GM19328 (cell line): Measurements from ENCODE around the gene PIK3C3.
A peak's percentile ranks its signal among the peaks of the same experiment; 100 is the strongest.
"Not testable (repeated sequence)": the region's sequence is repeated elsewhere in the genome, so short reads cannot be mapped to it uniquely, and the experiment has no call there.

Source experiments
- ATAC-seq: cut with Tn5 transposase; IDR thresholded peaks from one replicate; pipeline ENCODE4 v1.9.1; 2021; ENCODE audit warnings: mild to moderate bottlenecking, moderate library complexity; ENCODE audit not compliant: unreplicated experiment

PIK3C3 gene

DNA sequence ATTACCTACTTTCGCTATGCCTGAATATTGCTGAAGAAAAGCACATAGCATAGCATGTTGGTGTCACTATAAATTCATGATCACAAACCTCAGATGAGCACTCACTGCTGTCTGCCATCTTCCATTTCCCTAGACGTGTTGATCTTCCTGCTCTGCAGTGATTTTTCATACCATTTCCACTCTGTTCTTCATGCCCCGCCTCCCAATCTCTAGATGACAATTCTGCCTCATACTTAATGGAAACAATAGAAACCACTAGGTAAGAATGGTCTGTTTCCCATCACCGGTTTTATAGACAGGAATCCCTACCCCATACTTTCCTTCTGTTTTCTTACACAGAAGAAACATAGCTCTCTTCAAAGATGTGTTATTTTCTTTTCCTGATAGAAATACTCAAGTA lies 63.8 kb downstream of the PIK3C3 start:
- ATAC-seq = no peak

DNA sequence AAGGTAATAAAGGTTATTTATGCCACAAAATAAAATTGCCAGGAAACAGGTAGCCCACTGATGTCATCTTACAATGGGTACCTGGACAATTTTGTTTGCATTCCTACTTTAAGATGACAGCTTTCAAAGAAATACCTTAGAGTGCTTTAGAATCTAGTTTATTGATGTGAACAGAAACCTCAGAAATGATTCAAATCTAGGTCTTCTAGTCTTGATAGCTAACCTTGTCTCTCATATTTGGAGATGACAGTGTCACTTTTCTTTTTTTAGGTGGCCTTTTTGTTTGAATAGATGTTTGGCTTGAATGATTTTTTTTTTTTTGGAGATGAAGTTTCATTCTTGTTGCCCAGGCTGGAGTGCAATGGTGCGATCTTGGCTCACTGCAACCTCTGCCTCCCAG lies 69.1 kb downstream of the PIK3C3 start:
- ATAC-seq = no peak

GRCh38 chr18:42025491-42025890 lies 70.5 kb downstream of the PIK3C3 start:
- ATAC-seq = peak; percentile 8

DNA sequence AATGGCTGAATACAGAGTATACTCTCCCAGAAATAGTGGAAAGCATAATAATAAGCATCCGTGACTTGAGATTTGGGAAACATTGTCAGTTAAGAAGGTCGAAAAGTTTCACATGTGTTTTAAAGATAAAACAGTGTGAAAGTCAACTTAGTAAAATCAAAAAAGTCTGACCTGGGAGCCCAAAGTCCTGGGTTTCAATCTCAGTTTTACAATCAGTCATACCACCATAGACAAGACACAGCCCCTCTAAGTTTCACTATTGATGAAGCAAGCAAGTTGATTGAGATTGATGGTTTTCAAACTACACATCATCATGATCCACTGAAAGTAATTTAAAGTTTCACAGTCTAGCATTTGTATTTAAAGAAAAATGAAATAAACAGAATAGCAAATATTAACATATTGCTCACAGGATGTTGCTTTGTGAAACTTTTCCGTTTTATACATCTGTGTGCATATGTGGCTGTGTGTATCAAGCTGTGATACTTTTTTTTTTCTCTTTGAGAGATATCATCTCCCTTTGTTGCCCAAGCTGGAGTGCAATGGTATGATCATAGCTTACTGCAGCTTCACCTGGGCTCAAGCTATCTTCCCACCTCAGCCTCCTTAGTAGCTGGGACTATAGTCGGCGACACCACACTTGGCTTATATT lies 71.1 kb downstream of the PIK3C3 start:
- peak; percentile 81 for ATAC-seq

DNA sequence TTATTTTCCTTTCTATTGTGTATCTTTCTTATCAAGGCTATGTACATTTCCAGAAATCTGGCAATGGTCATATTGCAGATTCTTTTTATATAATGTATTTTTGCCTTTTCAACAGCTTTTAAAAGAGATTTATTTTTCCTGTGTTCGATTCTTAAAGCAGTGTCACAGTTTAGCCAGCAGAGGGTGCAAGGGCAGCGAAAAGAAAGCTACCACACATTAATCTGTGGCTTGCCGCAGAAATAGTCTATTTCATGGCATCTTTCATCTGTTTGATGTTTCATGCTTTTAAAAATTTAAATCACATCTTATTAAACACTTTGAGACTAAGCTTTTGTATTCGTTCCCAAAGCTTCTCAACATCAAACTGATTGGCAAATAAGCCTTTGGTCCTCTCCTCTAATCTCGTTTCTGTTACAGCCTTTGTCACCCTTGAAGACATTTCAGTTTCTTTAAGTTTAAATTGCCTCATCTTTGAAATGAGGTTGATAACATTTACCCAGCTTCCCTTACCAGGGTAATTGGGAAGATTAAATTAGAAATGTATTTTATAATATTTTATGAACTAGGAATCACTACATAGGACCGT lies 73.3 kb downstream of the PIK3C3 start:
- no peak for ATAC-seq

DNA sequence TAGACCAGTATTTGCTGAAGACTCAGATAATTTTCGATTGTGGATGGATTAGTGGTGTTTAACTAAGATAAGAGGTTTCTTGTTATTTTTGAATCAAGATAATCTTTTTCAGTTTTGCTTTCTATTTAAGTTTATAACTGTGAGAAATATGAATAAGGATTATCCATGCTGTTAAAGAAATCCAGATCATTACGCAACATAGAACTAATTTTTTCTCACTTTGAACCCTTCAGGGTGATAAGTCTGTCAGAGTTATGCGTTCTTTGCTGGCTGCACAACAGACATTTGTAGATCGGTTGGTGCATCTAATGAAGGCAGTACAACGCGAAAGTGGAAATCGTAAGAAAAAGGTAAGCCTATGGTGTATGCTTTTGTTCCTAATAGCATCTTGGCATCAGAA lies 74.1 kb downstream of the PIK3C3 start:
- no peak for ATAC-seq

- no peak for ATAC-seq
These were observed 75.7 kb downstream of the PIK3C3 start for GRCh38 chr18:42030586-42031182.

- ATAC-seq = no peak
These were observed 77.4 kb downstream of the PIK3C3 start for GRCh38 chr18:42032447-42032846.

DNA sequence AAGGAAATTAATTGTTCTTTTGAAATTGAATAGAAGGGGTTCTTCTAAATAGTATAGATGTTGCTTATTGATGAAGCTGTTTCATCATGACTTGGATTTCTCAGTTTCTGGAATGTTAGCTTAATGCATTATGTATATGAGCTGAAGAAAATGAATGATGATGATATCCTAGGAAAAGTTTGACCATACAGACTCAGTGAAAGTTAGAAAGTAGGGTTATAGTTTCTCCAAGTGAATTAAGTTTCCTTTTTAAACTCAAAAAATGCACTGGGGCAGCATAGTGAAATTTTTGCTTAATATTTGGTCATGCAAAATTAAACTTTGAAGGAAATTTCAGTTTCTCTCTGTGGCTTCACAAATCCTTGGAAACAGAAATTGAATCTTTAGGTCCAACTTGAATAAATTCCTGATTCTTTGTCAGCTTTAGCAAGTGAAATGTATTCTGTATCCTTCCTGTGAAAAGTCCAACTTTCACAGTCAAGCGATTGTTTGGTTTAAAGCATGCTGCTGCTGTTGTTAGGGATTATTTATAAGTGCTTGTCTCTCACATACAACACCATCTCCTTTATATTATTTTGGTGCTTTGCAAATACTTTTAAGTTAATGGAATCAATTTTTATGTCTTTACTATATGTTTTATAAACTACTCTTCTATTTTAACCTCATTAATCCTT lies 78.2 kb downstream of the PIK3C3 start:
- no peak for ATAC-seq

- no peak for ATAC-seq
These were observed 83.9 kb downstream of the PIK3C3 start for GRCh38 chr18:42038936-42039335.

- no peak for ATAC-seq
These were observed 84.4 kb downstream of the PIK3C3 start for GRCh38 chr18:42039396-42039795.

- no peak for ATAC-seq
These were observed 86.8 kb downstream of the PIK3C3 start for GRCh38 chr18:42041793-42042192.

DNA sequence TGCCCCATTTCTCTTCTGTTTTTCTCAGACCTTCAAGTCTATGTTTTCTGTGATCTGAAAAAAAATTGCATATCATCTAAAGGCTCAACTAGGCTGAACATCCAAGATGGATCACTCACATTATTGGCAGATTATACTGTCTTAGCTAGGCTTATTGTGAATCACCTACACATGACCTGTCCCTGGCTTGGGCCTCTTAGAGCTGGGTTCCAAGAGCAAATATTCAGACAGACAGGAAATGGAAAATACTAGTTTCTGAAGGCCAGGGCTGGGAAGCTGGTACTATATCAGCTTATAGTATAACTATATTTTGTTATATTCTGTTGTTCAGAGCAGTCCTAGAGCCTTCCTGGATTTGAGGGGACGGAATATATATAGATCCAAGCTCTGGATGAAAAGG lies 90.3 kb downstream of the PIK3C3 start:
- ATAC-seq = no peak

DNA sequence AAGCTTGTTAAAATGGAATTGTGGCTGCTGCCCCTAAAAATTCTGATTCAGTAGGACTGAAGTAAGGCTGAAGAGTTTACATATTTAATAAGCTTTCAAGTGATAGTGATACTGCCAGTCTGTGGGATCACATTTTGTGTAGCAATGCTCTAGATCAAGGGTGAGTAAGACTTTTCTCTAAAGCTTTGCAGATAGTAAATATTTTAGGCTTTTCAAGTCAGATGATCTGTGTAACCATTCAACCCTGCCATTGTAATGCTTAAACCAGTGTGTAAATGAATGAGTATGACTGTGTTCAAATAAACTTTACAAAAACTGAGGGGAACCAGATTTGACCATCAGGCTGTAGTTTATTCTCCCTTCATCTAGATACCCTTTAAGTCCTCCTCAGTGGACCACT lies 92.7 kb downstream of the PIK3C3 start:
- no peak for ATAC-seq

DNA sequence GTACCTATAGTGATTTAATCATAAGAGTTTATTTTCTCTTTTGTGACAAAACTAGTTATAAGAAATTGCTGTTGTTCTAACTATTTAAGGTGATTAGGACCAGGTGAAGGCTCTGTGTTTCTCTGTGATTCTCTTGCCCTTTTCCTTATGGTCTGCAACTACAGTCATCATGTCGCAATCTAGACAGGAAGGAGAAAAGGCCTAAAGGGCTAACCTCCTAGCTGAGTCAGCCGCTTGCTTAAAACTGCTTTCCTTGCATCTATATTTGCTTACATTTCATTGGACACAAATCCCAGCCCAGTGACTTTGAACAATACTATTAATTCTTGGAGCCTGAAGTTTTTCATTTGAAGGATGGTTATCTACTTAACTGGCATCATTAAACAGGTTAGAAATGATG lies 93.1 kb downstream of the PIK3C3 start:
- no peak for ATAC-seq

DNA sequence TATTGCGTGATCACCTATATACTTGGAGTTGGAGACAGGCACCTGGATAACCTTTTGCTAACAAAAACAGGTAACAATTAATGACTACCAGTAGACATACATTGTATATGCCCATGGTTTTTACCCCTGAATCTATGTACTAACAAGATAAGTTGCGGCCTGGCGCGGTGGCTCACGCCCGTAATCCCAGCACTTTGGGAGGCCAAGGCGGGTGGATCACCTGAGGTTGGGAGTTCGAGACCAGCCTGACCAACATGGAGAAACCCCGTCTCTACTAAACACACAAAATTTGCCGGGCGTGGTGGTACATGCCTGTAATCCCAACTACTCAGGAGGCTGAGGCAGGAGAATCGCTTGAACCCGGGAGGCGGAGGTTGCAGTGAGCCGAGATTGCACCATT lies 94.5 kb downstream of the PIK3C3 start:
- ATAC-seq = not testable (repeated sequence)

DNA sequence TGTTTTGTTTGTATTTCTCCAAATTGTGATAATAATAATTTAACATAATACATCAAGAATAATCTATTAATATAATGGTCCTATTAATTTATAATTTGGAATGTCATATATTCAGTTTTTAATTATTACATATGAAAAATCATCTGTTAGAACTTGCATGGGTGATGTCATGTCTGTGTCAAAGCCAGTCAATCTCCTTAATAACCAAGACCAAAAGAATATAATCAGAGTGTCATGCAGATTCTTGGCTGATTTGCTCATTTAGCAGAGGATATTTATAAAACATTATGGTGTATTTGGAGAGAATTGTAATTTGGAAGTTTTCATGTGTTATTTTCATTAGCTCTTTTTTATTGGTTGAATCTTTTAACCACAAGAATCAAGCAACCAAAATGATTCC lies 96.4 kb downstream of the PIK3C3 start:
- no peak for ATAC-seq

DNA sequence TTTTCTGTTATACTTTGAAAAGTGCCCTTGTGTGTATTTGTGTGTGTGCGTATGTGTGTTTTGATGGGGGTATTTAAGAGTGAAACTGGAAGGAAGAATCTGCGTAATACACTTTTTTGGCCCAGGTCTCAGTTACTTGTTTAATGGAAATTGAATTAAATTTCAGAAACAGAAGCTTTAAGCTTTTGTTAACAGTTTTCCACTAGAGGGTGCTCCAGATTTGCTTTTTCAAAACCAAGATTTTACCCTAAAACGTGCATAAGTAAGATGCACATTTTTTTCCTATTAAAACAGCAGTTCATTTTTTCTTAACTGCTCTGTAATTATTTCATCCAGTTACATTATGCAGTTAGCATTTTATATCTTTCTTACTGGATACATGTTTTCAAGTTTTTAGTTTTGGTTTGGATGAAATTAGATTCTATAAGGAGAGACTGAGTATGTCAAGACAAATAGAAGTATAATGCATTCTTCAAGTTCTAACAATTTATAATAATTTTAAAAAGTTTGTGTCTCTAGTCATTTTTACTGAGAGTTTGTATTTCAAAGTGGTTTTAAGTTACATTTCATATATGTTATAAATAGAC lies 97.2 kb downstream of the PIK3C3 start:
- ATAC-seq = no peak

- no peak for ATAC-seq
These were observed 98.3 kb downstream of the PIK3C3 start for GRCh38 chr18:42053188-42053781.

DNA sequence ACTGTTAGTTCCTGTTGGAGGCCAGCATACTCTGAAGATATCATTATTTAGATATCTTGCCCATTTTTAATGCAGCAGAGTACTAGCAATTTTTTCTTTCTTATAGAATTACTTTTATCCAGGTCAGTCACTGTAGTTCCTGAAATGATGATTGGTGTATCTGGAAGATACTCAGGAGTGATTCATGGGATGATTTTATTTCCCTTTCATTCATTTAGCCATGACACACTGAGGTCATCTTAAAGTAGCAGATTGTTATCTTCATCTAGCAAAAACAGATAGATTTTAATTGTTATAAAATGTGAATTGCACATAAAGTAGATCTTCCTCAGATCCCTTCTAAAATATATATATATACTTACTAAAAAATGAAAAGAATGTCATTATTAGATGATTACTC lies 109.1 kb downstream of the PIK3C3 start:
- no peak for ATAC-seq

GRCh38 chr18:42067518-42067917 lies 112.5 kb downstream of the PIK3C3 start:
- no peak for ATAC-seq
